SH-SY5Y (cell line): ENCODE results near the gene TEDC1.

Experiments
- GATA2 ChIP-seq: IDR thresholded peaks from 2 replicates; pipeline ENCODE4 v1.6.1; 2011; ENCODE audit warnings: mild to moderate bottlenecking, low read depth, low read length
- GATA3 ChIP-seq: IDR thresholded peaks from 2 replicates; pipeline ENCODE4 v1.6.1; 2011; ENCODE audit warnings: low read depth, mild to moderate bottlenecking, low read length, moderate library complexity

The TEDC1 gene

DNA sequence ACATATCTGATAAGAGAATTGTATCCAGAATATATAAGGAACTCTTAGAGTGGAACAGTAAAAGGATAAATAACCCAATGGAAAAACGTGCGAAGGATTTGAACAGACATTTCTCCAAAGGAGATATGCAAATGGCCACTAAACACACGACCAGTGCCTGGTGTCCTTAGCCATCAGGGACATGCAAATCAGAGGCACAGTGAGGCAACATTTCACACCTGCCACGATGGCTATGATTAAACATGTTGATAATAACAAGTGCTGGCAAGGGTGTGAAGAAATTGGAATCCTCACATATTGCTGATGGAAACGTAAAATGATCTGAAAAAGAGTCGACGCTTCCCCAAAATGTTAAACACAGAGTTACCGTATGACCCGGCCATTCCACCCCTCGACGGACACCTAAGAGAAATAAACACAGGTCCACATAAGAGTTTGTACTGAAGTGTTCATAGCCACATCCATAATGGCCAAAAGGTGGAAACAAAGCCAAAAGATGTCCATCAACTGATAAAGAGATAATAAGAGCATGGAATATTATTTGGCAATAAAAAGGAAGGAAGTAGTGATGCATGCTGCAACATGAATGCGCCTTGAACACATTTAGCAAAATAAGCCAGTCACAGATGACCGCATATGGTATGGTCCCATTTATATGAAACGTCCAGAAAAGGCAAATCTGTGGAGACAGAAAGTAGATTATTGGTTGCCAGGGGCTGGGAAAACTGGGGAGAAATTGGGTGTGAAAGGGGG lies 29.1 kb downstream of the TEDC1 start:
- TF ChIP-seq GATA2 = no peak
- no peak for TF ChIP-seq GATA3

DNA sequence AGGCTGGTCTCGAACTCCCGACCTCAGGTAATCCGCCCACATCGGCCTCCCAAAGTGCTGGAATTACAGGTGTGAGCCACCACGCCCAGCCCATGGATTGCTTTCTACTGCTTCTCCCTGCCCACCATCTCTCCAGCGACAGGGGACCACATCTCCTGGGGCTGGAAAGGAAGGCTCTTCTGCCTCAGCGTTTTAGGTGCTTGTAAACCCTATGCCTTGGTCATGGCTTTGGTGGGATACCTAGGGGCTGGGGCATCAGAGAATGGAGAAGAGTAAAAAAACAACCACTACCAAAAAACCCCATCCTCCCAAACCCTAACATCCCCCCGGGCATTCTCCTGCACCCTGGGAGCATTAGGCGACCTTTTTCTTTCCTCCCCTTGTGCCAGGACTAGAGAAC lies 34.3 kb downstream of the TEDC1 start:
- TF ChIP-seq GATA2 = no peak
- TF ChIP-seq GATA3 = no peak

DNA sequence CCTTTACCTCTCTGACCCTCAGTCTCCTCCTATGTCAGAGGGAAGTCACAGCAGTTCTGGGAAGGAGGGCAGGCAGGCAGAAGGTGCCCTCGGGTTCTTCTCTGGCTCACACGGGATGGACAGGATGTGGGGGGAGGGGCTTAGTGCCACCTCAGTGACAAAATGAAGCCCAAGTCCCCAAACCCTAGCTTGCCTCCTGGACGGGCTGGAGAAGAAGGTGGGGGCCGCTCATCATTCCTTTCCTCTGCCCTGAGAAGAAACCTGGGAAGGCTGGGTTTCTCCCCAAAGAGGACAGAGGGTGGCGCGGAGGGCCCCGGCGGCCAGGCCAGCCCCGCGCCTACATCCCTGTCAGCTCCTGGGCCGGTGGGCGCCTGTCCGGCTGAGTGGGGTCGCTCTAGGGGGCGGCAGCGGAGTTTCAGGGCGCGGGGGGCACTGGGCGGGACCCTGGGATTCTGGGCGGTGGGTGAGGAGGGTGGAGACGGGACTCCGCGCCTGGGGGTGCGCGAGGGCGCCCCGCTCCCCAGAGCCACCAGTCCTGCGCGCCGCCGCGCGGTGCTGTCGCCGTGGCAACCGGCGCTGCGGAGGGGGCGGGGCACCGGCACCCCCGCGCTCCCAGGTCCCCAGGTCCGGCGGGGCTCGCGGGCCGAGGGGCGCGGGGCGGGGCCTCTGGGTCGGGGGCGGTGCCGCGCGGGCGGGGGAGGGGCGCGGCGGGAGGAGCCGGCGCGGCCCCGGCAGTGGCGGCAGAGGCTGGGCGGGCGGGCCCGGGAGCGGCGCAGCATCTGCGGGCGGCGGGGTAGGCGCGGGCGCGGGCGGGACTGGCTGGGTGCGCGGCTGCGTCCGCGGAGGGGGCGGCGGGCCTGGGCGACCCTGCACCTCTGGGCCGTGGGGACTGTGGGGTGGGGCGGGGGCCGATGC lies 35.1 kb downstream of the TEDC1 start, which contains the start of gene TMEM121:
Gene TMEM121 (plus strand): TSS at position 723 of the 915 bp plus-strand sequence. CDS start 2,252 bp downstream, outside the sequence.
- no peak for TF ChIP-seq GATA3
- no peak for TF ChIP-seq GATA2

DNA sequence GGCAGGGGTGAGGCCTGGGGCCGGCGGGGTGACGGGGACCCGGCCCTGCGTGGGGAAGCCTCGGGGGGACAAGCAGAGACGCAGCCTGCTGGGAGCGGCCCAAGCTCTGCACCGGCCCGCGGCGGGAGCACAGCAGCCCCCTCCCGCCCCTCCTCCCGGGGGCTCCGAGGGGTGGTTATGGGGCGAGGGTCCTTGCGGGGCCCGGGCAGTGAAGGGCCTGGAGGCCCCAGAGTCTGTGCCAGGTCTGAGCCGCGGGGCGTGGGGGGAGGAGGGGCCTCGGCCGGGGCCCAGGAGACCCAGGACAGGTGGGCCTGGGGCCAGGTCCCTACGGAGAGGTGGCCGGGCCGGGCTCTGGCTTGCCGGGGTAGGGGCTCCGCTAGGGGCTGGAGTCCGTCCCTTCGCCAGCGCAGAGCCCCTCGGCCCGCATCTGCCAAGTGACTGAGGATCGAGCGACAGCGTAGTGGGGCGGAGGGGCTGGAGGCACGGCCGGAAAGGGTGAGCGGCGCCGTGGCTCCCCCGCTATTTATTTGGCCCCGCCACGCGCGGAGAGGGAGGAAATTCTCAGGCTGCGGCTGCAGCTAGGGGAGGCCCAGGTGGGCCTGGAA lies 35.8 kb downstream of the TEDC1 start:
- TF ChIP-seq GATA3 = no peak
- no peak for TF ChIP-seq GATA2

DNA sequence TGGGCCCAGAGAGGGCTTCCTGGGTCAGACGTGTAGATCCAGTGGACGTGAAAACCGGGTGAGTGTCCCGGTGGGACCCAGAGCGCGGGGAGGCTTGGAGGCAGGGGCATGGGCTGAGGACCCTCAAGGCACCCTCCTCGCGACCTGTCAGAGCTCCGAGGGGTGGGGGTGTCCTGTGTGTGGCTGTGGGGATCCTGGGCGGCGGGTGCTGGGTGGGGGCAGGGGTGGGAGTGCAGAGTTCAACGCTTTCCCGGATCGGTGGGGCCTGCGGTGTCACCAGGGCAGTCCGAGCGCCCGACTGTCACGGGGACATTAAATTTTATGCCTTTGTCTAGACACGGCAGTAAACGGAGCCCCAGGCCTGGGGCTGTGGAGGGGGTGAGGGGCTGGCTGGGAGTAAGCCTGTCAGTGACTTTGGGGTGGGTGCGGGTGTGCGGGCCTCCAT lies 36.4 kb downstream of the TEDC1 start:
- TF ChIP-seq GATA3 (no peak), GATA2 (no peak)

DNA sequence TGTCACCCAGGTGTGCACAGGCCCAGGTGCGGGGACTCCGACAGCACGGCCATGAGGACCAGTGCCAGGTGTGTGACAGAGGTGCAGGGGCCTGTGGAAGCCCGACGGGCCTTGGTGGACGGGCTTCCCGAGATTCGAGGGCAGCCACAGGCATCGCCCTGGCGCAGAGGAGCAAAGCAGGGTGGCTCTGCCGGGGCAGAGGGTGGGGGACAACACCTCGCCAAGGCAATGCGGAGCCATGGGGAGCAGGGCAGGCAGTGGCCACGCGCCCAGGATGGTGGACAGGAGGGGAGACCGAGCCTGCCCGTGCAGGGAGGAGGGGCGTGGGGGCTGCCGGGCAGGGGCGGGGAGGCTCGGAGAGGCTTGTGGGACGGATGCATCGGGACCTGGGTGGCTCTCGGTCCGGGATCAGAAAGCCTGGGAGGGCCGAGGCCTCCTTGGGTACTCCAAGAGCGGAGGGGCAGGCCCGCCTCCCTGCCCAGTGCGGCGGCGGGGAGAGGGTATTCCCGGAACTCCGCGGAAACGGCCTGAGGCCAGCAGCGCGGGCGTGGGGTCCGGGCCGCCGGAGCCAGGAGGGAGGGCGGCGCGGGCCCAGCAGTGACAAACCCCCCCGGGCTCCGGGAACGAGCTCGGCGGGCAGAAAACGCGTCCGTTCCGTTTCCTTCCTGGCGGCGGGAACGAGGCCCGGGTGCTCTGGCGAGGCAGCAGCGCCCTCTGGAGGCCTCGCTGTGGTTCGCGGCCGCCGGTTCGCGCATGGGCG lies 37.0 kb downstream of the TEDC1 start:
- TF ChIP-seq GATA3 = no peak
- TF ChIP-seq GATA2 = no peak

DNA sequence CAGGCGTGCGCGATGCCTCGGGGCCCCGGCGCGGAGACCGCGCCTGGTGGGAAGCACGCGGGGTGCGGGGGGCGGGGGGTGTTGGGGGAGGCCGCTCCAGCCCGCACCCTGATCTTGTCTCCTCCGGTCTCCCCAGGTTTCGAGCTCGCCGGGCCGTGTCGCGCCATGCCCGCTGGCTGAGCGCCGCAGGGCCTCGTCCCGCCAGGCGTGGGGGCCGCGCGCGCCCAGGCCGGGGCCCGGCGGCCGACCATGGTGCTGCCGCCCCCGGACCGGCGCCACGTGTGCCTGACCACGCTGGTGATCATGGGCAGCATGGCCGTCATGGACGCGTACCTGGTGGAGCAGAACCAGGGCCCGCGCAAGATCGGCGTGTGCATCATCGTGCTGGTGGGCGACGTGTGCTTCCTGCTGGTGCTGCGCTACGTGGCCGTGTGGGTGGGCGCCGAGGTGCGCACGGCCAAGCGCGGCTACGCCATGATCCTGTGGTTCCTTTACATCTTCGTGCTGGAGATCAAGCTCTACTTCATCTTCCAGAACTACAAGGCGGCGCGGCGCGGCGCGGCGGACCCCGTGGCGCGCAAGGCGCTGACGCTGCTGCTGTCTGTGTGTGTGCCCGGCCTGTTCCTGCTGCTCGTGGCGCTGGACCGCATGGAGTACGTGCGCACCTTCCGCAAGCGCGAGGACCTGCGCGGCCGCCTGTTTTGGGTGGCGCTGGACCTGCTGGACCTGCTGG lies 37.7 kb downstream of the TEDC1 start:
- no peak for TF ChIP-seq GATA2
- no peak for TF ChIP-seq GATA3

DNA sequence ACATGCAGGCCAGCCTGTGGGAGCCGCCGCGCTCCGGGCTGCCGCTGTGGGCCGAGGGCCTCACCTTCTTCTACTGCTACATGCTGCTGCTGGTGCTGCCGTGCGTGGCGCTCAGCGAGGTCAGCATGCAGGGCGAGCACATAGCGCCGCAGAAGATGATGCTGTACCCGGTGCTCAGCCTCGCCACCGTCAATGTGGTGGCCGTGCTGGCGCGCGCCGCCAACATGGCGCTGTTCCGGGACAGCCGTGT lies 38.2 kb downstream of the TEDC1 start:
- no peak for TF ChIP-seq GATA3
- TF ChIP-seq GATA2 = no peak

DNA sequence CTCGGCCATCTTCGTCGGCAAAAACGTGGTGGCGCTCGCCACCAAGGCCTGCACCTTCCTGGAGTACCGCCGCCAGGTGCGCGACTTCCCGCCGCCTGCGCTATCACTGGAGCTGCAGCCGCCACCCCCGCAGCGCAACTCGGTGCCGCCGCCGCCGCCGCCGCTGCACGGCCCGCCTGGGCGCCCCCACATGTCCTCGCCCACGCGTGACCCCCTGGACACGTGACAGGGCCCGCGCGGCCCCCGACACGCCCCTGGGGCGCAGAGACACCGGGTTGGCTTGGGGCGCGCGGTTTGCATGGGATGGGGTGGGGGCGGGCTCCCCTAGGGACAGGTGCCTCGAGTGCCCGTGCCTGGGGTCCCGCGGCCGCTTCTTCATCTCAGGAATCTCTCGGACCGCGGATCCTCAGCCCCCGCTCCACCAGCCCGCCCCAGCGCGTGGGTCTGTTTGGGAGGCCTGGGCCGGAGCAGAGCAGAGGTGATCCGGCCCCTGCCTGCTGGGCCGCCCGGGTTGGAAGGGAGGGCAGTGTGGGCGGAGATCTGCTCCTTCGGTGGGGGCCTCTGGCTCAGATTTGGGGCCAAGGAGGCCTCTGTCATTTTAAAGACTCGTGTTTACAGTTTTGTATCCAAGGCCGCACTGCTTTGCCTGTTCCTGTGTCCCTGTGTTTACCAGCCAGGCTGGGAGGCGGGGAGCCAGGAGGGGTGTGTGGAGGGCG lies 38.7 kb downstream of the TEDC1 start:
- TF ChIP-seq GATA2 = no peak
- no peak for TF ChIP-seq GATA3

DNA sequence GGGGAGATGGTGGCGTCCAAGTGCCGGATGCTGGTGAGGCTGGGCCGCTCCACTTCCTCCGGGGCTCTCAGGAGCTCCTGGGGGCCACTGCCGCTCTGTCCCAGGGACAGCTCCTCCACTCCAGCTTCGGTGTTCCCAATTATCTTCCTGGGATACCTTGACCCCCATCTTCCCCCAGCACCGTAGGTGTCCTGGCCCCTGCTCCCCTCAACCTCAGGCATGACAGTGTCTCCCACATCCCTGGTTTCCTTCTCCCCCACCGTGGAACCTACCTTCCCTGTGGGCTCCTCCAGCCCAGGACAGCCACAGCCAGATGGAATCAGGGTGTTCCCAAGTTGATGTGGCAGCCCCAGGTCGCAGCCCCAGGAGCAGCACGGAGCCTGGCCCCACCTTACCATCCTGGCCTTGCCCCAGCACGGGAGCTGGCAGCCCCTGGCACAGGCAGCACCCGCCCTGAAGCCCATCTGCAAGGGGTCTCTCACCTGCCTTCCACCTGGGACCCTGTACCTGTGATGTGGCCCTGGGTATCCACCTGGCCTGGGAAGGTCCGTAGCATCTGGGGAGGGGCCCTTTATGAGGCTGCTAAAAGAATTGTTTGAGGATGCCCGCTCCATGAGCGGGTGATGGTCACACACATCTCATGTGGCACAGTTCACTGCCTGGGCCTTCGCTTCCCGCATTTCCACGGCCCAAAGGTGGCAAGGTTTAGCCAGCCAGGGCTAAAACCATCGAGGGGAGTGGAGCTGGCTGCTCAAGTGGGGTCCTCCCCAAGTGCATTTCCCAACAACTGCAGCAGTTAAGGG lies 39.4 kb downstream of the TEDC1 start:
- TF ChIP-seq GATA2 (no peak), GATA3 (no peak)

DNA sequence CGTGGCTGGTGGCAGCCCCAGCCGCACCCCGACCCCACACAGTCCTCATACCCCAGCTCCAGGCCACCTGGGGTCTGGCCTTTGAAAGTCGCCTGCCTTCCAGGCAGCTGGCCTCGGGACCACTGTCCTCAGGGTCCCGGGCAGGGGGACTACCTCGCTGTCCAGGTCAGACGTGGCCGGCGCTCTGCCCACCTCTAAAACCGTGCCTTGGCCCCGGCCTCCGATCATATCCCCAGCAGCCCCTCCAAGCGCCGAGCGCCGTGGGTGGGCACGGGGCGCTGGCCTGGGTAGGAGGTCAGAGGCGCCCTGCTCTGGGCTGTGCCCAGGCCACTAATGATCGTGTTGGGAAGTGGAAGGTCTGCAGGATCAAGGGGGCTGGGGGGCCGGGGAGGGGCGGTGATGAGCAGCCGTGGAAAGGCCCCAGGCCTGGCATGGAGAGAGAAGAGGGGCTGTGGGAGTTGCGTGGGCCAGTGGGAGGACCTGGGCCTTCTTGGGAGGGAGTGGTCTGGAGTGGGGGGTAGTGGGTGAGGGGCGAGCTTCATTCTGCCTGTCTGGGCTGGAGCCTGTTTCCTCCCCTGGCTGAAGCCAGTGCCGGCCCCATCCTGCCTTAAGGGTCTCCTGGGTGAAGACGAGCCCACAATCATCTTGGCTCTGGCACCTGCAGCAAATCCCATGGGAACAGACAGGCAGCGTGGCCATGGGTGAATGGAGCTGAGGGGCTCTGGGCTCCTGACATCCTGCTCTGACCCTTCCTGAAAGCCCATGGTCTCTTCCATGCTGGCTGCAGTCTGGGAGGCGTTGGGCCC lies 40.2 kb downstream of the TEDC1 start:
- TF ChIP-seq GATA3 = no peak
- no peak for TF ChIP-seq GATA2
